ENCODE measurements around the gene PHLDB3.
"Not testable (repeated sequence)": the region's sequence is repeated elsewhere in the genome, so short reads cannot be mapped to it uniquely, and the experiment has no call there.

The PHLDB3 gene

DNA sequence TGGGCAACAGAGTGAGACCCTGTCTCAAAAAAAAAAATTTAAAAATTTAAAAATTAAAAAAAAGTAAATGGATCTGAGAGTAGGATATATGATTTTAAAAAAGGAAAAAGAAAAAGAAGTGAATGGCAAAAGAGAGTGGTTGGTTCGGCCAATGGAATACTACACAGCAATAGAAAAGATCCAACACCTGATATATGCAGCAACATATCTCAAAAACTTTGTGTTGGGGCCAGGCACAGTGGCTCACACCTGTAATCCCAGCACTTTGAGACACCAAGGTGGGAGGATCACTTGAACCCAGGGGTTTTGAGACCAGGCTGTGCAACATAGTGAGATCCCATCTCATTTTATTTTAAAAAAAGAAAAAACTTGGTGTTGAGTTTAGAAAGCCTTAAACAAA, 37.8 kb downstream of the PHLDB3 start:
- no peak for DNase-seq

DNA sequence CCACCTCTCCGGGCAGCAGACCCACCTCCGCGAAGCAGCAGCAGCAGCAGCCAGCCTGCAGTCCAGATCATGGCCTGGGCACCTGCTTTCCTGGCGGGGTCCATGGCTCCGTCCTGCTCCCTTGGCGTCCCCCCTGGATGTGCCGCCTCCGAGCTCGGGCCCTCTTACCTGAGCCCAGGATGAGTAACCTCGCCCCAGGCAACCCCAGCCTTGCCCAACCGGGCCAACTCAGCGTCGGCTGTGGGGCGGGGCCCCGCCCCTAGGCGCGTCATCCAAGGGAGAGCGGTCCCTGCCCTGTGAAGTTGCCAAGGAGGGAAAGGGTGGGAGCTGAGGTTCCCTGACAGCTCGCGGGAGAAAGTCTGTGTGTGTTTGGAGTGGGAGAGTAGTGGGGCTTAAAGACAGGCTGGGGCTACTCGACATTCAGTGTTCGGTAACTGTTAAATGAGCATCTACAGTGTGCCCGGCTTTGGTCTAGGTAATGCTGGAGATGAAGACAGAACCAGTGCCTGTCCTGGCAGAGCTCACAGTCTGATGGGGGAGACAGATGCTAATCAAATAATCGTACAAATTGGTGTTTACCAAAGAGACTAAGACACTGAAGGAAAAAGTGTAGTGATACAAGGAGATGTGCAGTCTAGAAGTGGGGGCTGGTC, 39.0 kb downstream of the PHLDB3 start, which contains the start of gene LYPD3:
TSS of gene LYPD3 (minus strand) at position 141 of the 653 bp plus-strand sequence. CDS start at position 104, 37 bp downstream.
- DNase-seq: no peak

DNA sequence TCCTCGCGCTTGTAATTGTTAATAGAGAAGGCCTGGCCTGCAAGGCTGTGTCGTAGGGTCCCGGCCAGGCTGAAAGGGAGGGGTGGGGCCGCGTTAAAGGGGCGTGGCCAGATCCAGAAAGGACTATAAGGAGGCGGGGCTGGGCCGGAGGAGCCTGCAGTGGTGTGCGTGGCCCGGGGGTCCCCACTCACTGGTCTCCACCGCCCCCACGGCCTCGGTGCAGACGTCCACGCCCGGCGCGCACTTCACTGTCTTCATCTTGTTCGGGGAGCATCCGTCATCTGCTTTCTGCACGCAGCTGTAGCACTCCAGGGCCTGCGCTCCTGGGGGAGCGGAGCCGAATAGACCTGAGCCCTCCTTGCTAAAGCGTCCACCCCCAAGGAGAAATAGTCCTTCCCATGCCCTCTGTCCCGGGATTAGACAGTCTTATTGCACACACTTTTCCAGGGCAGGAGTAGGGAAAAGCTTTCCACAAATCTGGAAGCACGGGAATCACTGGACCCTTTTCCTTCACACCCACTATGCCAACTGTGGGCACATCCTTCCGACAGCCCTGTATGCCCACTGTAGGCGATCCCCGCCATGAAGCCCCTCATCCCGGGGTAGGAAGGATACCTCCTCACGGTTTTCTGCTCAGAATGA, 40.3 kb downstream of the PHLDB3 start:
- DNase-seq: peak; percentile 70

DNA sequence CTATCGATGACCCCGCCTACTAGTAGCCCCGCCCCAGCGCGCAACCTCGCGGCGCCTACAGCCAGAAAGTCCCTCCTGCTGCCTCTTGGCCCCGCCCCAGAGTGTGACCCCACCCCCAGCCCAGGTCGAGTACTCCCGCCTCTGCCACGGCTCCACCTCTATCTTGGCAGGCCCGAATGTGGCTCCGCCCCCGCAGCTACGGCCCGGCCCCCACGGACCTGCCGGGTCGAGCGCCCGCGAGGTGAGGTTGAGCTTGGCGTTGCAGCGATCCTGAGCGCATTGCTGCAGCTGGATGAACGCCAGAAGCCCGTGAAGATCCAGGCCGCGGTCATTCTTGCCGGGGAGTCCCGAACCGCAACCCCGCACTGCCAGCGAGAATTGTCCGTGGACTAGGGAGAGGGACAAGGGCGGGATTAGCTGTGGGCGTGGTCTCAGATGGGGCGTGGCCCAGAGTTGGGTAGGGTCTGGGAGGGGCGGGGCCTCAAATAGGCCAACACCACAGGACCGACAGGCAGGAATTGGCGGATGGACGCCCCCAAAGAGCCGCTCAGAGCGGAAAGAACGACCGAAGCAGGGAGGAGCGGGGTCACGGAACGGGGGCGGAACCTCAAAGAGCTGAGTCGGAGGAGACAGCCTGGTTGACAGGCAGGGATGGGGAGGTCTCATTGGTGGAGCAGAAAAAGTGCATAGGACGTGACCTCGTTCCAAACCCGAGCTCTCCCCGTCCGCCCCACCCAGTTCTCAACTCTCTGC, 41.0 kb downstream of the PHLDB3 start:
- DNase-seq: peak; percentile 99

DNA sequence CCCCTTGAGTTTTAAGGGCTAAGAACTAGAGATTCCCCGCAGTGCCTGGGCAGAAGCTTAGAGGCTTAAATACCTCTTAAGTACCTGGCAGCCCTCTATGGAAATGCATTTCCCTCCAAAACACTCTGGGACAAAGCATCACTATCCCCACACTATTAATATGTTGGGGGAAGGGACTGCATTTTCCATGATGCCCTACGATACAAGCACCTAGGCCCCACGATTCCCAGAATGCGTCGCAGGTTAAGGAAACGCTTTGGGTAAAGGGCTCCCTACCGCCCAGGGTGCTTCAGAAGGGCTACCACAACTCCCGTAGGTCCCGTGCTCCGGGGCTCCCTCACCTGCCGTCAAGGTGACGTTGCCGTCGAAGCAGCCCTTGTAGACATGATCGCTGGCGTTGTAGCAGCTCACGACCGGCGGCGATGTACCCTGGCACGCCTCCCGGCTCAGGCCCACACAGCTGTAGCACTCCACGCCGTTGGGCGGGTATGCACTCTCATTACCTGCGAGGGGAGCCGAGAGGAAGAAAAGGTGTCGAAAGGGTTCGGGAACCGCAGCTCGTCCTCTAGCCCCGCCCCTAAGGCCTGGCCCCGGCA, 41.7 kb downstream of the PHLDB3 start:
- no peak for DNase-seq

DNA sequence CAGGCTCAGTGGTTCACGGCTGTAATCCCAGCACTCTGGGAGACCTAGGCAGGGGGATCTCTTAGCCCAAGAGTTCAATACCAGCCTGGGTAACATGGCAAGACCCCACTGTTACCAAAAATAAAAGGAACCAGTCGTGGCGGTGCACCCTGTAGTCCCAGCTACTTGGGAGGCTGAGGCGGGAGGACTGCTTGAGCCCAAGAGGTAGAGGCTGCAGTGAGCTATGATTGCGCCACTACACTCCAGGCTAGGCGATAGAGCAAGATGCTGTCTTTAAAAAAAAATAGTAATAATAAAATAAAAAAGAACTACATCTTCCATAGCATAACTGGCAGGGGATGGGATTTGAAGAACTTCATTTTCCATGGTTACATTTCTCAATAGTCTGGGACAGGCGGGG, 42.2 kb downstream of the PHLDB3 start:
- no peak for DNase-seq

DNA sequence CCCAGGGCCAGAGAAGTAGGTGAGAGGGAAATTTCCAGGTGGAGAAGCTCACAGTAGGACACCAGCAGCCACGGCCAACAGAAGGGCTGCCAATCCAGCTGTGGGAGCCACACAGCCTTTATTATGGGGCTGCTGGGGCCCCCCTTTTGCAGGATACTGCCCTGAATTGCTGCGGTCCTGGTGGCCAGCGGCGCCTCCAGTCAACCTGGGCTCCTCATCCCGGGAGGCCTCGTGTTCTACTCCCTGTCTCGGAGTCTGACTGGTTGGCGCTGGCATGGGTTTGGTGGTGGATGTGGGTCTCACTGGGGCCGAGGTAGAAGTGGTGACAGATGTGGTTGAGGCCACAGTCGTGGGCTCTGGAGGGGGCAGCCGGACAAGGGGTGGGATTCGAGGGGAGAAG, 43.2 kb downstream of the PHLDB3 start:
- DNase-seq: no peak

DNA sequence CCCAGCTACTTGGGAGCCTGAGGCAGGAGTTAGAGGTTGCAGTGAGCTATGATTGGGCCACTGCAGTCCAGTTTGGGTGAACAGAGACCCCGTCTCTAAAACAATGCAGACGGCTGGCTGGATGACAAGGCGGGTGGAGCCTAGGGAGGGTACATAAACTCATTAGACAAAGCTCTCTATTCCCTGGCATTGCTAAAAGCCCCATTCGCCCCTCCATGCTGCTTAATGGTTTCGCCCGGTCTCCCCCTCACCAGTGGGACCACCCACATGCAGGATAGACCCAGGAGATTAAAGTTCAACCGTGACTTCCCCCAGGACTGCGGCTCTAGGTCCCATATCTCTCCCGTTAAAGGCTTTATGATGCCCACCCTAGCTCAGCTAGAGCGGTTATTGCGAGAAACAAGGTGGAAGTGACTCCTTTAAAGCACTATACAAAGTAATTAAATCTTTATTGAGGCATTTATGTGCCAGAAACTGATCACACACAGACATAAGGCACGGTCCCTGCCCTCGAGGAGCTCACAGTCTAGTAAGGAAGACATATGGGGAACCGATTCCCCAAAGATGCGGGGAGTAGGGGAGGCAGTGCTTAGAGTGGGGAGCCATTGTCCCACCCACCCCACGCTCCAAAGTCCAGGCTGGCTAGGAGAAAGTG, 44.1 kb downstream of the PHLDB3 start:
- DNase-seq: no peak

DNA sequence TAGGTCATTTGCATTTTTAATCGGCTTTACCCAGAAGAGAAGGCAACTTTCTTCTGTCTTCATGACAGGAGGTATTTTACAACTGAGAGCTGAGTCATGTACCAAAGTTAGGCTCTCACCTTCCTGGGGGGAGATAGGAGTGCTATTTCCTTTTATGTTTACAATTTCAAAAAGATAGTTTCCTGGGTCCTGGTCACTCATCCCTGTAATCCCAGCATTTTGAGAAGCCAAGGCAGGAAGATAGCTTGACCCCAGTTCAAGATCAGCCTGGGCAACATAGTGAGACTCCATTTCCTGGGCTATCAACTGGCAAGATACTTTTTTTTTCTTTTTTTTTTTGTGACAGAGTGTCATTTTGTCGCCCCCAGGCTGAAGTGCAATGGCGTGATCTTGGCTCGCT, 46.7 kb downstream of the PHLDB3 start:
- DNase-seq: no peak

DNA sequence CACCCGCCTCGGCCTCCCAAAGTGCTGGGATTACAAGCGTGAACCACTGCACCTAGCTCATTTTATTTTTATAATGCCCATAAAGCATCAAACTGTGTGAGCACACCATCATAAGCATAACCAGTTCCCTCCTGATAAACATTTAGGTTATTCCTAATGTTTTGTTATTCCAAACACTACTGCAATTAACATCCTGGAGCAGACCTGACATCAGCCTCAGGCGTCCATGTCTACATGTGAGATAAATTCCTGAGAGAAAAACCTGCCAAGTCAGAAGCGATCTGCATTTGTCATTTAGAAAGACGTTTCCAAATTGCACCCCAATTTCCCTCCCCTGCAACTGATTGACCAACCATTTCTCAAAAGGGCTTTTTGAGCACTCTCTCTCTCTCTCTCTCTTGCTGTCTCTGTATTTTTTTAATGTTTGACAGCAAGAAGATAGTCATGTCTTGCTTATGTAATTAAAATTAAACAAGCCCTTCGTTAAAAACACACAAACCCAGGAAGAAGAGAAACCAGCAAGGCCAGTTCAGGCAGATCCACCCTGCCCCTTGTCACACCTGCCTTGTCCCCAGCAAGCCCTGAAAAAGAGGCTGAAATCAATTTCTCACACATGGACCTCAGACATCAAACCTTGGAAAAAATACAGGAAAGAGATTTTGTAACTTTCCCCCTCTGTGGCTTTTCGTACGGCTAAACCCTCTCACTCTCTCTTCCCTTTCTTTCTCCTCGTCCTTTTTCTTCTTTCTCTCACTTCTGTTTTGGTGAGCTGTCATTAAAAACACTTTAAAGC, 49.0 kb downstream of the PHLDB3 start:
- no peak for DNase-seq

DNA sequence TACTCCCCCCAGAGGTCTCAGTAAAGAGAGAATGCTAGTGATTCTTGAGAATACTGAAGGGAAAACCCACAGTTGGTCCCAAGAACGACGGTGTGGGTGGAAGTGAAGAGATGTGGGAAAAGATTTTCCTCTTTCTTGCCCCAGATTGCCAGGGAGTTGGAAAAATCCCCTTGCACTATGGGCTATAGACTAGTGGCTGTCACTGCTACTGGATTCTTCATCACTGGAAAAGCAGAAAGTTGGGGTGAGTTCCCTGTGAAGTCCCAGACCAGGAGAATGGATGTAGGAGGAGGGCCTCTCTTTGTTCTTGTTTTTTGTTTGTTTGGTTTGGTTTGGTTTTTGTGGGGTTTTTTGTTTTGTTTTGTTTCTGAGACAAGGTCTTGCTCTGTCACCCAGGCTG, 50.5 kb downstream of the PHLDB3 start:
- no peak for DNase-seq

DNA sequence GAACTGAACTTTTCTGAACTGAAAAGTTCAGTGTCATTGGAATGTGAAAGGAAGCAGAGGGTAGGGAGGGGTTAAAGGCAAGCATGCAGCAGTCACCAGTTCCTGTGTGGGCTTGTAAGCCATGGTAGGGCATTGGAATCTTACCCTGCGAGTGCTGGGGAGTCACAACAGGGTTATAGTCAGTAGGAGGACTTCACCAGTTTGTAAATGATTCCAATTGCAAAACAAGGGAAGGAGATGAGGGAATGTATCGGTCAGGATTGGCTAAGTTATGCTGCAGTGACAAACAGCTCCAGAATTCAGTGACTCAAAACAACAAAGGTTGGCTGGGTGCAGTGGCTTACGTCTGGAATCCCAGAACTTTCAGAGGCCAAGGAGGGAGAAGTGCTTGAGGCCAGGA, 52.0 kb downstream of the PHLDB3 start:
- DNase-seq: no peak

DNA sequence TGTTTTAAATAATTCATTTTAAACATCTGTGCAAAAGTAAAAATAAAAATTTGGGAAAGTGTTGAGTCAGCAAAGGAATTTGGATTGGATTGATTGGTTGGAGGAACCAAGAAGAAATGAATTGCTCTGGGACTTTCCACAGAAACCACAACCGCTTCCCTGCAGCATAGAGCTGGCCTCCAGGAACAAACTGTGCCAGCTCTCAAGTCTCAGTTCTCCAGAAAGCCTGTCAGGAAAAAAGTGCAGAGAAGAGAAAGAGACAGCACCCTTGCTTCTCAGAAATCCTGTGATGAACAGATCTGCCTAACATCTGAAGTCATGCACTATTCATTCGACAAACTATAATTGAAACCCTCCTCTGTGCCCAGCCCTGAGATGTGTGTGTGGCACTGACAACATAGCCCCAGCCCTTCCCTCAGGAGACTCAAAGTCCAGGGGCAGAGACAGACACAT, 54.0 kb downstream of the PHLDB3 start:
- peak; percentile 33 for DNase-seq

DNA sequence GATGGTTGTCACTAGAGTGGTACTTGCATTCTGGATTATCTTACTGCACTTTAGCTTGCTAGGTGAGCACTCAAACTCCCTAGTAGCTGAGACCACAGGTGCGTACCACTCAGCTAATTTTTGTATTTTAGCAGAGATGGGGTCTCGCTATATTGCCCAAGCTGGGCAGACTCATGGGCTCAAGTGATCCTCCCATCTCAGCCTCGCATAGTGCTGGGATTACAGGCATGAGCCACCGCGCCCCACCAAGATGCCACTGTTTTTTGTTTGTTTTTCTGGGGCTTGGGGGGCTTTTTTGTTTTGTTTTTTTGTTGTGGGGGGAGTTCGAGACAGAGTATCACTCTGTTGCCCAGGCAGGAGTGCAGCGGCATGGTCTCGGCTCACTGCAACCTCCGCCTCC, 56.9 kb downstream of the PHLDB3 start:
- DNase-seq: no peak

DNA sequence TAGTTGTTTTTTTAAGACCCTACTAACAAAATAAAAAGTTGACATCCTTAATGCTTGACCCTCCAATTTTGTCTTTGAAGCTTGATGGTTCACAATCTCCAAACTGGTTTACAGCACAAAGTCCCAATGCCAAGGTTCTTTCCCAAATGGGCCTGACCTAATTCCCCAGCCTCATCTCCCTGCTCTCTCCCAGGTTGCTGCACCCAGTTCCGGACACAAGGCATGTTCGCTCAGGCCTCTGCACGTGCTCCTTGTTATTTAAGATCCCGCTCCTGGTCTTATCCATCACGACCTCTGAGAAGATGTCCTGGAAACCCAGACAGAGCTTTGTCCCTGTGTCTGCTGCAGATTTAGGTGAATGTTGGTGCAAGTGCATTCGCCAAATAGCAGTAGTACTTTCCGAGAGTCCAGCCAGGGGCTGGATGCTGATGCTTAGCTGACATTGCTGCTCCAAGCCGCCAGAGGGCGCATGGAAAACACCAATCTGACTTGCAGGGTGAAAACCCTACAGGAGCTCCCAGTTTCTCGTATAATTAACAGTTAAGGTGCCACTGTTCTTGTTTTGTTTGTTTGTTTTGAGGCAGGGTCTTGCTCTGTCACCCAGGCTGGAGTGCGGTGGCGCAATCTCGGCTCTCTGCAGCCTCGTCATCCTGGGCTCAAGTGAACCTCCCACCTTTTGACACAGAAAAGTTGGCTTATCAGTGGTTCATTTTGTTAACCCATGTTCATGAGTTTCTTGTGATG, 57.6 kb downstream of the PHLDB3 start:
- DNase-seq: peak; percentile 84

DNA sequence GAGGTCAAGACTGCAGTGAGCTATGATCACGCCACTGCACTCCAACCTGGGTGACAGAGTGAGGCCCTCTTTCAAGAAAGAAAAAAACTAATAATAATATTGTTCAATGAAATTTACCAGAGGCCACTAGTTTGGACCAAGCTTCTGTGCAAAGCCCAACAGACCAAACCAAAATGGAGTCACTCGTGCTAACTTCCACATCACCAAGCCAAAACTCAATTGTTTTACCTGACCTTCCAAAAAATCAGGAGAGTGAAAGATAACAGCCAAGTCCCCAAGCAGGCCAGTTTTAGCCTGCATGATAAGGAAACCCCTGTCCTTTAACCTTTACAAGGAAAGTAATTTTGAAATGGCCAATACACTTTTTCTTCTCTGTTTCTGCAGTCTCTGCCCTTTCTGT, 59.1 kb downstream of the PHLDB3 start:
- no peak for DNase-seq

DNA sequence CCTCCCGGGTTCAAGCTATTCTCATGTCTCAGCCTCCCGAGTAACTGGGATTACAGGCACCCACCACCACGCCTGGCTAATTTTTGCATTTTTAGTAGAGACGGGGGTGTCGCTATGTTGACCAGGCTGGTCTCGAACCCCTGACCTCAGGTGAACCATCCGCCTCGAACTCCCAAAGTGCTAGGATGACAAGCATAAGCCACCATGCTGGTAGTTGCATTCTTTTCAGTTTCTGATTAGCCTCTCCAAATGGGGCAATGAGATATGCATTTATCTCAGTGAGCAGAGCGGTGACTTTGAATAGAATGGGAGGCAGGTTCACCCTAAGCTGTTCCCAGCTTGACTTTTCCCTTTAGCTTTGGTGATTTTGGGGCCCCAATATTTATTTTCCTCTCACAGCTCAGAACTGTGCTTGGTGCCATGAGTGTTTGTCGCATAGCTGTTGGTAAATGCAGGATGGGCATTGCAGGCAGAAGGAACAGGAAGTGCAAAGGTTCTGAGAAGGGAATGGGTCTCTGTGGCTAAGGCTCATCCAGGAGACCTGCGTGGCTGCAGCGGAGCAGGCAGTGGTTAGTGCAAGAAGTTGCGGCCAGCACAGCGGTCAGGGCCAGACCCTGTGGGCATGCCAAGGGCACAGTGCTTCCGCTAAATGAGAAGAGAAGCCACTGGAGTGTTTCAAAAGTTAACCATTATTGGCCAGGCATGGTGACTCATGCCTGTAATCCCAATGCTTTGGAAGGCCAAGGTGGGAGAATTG, 59.8 kb downstream of the PHLDB3 start:
- DNase-seq: no peak

DNA sequence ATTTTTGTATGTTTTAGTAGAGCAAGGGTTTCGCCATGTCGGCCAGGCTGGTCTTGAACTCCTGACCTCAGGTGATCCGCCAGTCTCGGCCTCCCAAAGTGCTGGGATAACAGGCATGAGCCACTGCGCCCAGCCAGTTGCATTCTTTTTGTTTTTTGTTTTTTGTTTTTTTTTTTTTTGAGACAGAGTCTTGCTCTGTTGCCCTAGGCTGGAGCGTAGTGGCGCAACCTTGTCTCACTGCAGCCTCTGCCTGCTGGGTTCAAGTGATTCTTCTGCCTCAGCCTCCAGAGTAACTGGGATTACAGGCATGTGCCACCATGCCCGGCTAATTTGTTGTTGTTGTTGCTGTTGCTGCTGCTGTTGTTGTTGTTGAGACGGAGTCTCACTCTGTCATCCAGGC, 60.5 kb downstream of the PHLDB3 start:
- not testable (repeated sequence) for DNase-seq

DNA sequence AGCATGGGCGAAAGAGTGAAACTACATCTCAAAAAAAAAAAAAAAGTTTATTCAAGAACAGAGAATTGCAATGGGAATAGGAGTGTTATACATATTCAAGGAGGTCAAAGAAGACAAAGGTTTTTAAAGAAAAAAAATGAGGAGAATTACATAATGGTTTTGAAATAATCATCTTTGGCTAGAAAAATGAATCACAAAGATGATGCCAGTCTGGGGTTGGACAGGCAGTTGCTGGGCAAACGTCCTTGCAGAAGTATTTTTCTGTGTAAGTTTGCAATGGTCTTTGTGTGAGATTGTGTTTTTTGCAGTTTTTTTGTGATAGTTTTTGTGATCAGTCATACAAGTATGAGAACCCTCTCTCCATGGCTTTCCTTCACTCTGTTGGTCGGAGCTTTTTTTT, 62.8 kb downstream of the PHLDB3 start:
- no peak for DNase-seq

DNA sequence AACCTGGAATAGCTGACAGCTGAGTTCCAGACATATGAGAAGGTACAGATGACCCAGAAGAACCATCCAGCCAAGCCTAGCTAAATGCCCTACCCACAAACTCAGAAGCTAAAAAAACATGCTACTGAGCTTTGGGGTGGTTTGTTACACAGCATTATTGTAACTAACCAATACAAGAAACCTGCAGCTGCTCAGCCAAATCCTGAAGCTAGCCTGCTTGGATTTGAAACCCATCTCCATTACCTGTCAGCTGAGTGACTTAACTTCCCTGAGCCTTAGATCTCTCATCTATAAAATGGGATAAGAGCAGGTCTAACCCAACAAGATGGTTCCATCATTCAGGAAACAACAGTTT, 64.9 kb downstream of the PHLDB3 start:
- DNase-seq: no peak
